Measurements from ENCODE around the gene ZMYM5.
A peak's percentile ranks its signal among the peaks of the same experiment; 100 is the strongest.
"Not testable (repeated sequence)": the region's sequence is repeated elsewhere in the genome, so short reads cannot be mapped to it uniquely, and the experiment has no call there.

The ZMYM5 gene

GRCh38 chr13:19863323-19864023 lies at the start of gene ZMYM5:
Gene ZMYM5 (minus strand): TSS chr13:19863649. CDS start chr13:19852180, 11,469 bp downstream.
- peak; percentile 94 for DNase-seq (ENCODE audit: low read depth)

GRCh38 chr13:19910336-19911072 lies 47.1 kb upstream of the ZMYM5 start:
- DNase-seq (ENCODE audit: low read depth), result no peak

GRCh38 chr13:19908350-19908986 lies 45.0 kb upstream of the ZMYM5 start:
- no peak for DNase-seq (ENCODE audit: low read depth)

GRCh38 chr13:19905487-19906195 lies 42.2 kb upstream of the ZMYM5 start:
- not testable (repeated sequence) for DNase-seq (ENCODE audit: low read depth)

- no peak for DNase-seq (ENCODE audit: low read depth)
Observed at GRCh38 chr13:19890030-19890429, 26.6 kb upstream of the ZMYM5 start.

GRCh38 chr13:19888799-19889198 lies 25.4 kb upstream of the ZMYM5 start:
- no peak for DNase-seq (ENCODE audit: low read depth)

- no peak for DNase-seq (ENCODE audit: low read depth)
Observed at GRCh38 chr13:19882231-19882630, 18.8 kb upstream of the ZMYM5 start.

GRCh38 chr13:19881641-19882040 lies 18.2 kb upstream of the ZMYM5 start:
- DNase-seq (ENCODE audit: low read depth), result no peak

GRCh38 chr13:19864746-19865309 lies 1.4 kb upstream of the ZMYM5 start:
- DNase-seq (ENCODE audit: low read depth), result peak; percentile 58

GRCh38 chr13:19864024-19864745 lies 736 bp upstream of the ZMYM5 start:
- DNase-seq (ENCODE audit: low read depth), result peak; percentile 44

GRCh38 chr13:19862481-19863313 lies 752 bp downstream of the ZMYM5 start:
- peak; percentile 30 for DNase-seq (ENCODE audit: low read depth)

GRCh38 chr13:19861762-19862161 lies 1.7 kb downstream of the ZMYM5 start:
- DNase-seq (ENCODE audit: low read depth), result no peak

- no peak for DNase-seq (ENCODE audit: low read depth)
Observed at GRCh38 chr13:19860884-19861655, 2.4 kb downstream of the ZMYM5 start.

- DNase-seq (ENCODE audit: low read depth), result not testable (repeated sequence)
Observed at GRCh38 chr13:19857637-19858036, 5.8 kb downstream of the ZMYM5 start.

GRCh38 chr13:19852766-19853165 lies 10.7 kb downstream of the ZMYM5 start:
- no peak for DNase-seq (ENCODE audit: low read depth)

- DNase-seq (ENCODE audit: low read depth), result no peak
Observed at GRCh38 chr13:19845758-19846157, 17.7 kb downstream of the ZMYM5 start.

- no peak for DNase-seq (ENCODE audit: low read depth)
Observed at GRCh38 chr13:19838865-19839275, 24.6 kb downstream of the ZMYM5 start.

- no peak for DNase-seq (ENCODE audit: low read depth)
Observed at GRCh38 chr13:19836472-19836871, 27.0 kb downstream of the ZMYM5 start.

GRCh38 chr13:19834704-19835103 lies 28.7 kb downstream of the ZMYM5 start:
- no peak for DNase-seq (ENCODE audit: low read depth)

- no peak for DNase-seq (ENCODE audit: low read depth)
Observed at GRCh38 chr13:19822673-19823072, 40.8 kb downstream of the ZMYM5 start.

Data from activated T-helper 9 cell treated with anti-CD3 and anti-CD28 coated beads, Interleukin-2, amount 50 U/mL, for 16 hours (primary cell).